KMS-11 (cell line): ENCODE data around the gene TACC3.

Experiments used
- H2AFZ ChIP-seq: fragments of 200-600 bp; sonication (generic); 2 replicates; pipeline ENCODE4 v1.6.1; 2016; ENCODE audit warnings: antibody characterized with exemption, mixed run types, low read depth
- H3K27ac ChIP-seq: fragments of 200-600 bp; sonication (generic); 2 replicates; pipeline ENCODE4 v1.6.1; 2016; ENCODE audit warnings: mild to moderate bottlenecking, mixed run types
- H3K27me3 ChIP-seq: fragments of 200-600 bp; sonication (generic); 2 replicates; pipeline ENCODE4 v1.6.1; 2017; ENCODE audit warnings: mild to moderate bottlenecking, low read depth, mixed run types, moderate library complexity; ENCODE audit not compliant: insufficient read depth
- H3K36me3 ChIP-seq: fragments of 200-600 bp; sonication (generic); 2 replicates; pipeline ENCODE4 v1.6.1; 2017; ENCODE audit warnings: mild to moderate bottlenecking, mixed run types; ENCODE audit not compliant: insufficient read depth
- H3K4me1 ChIP-seq: fragments of 200-600 bp; sonication (generic); 2 replicates; pipeline ENCODE4 v1.6.1; 2016; ENCODE audit warnings: mild to moderate bottlenecking, low read depth, mixed run types; ENCODE audit not compliant: poor library complexity, severe bottlenecking
- H3K4me2 ChIP-seq: fragments of 200-600 bp; sonication (generic); 2 replicates; pipeline ENCODE4 v1.7.0; 2016; ENCODE audit warnings: mild to moderate bottlenecking, mixed run types
- H3K4me3 ChIP-seq: fragments of 200-600 bp; sonication (generic); IDR thresholded peaks from 2 replicates; pipeline ENCODE4 v1.6.1; 2017; ENCODE audit warnings: low read depth, low read length, mixed read lengths; ENCODE audit not compliant: insufficient read depth
- H3K79me2 ChIP-seq: fragments of 200-600 bp; sonication (generic); 2 replicates; pipeline ENCODE4 v1.6.1; 2016; ENCODE audit warnings: low read depth, mixed run types; ENCODE audit not compliant: insufficient read depth
- H3K9ac ChIP-seq: fragments of 200-600 bp; sonication (generic); 2 replicates; pipeline ENCODE4 v1.6.1; 2016; ENCODE audit warnings: mild to moderate bottlenecking, mixed run types
- H4K20me1 ChIP-seq: fragments of 200-600 bp; sonication (generic); 2 replicates; pipeline ENCODE4 v1.6.1; 2016; ENCODE audit warnings: mild to moderate bottlenecking, mixed run types; ENCODE audit not compliant: insufficient read depth
- TF ChIP-seq, protein P1 (sequence below): fragments of 200-600 bp; sonication (generic); conservative IDR thresholded peaks from 2 replicates; pipeline ENCODE4 v1.6.1; 2017; ENCODE audit warnings: low read depth, mild to moderate bottlenecking, antibody characterized with exemption, low read length, moderate library complexity, mixed read lengths

Gene TACC3

DNA sequence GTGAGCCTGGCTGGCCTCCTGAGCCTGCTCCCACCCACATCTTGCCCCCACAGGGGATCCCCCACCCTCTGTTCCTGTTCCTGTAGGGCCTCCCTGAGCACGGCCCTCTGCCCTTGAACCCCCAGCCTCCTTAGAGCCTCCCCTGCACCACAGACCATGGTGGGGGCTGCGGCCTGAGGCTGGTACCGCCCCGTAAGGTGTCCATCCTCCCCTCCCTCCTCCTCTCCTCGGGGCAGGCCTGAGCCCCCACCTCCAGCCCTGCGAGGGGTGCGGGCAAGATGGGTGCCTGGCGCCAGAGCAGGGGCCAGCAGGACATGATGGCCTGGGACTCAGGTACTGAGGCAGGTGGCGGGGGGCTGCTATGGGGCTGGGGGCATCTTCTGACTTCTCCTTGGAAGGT lies 43.3 kb downstream of the TACC3 start:
- H3K4me2 ChIP-seq = no peak overlapping the region
- H2AFZ ChIP-seq = no peak overlapping the region
- H3K27ac ChIP-seq = no peak overlapping the region
- H3K36me3 ChIP-seq = no peaks in the 10 kb centered on the region
- H3K4me1 ChIP-seq = no peaks in the 10 kb centered on the region
- H3K9ac ChIP-seq = no peak overlapping the region
- TF ChIP-seq, protein P1, sequence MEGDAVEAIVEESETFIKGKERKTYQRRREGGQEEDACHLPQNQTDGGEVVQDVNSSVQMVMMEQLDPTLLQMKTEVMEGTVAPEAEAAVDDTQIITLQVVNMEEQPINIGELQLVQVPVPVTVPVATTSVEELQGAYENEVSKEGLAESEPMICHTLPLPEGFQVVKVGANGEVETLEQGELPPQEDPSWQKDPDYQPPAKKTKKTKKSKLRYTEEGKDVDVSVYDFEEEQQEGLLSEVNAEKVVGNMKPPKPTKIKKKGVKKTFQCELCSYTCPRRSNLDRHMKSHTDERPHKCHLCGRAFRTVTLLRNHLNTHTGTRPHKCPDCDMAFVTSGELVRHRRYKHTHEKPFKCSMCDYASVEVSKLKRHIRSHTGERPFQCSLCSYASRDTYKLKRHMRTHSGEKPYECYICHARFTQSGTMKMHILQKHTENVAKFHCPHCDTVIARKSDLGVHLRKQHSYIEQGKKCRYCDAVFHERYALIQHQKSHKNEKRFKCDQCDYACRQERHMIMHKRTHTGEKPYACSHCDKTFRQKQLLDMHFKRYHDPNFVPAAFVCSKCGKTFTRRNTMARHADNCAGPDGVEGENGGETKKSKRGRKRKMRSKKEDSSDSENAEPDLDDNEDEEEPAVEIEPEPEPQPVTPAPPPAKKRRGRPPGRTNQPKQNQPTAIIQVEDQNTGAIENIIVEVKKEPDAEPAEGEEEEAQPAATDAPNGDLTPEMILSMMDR = no peak
- H3K4me3 ChIP-seq = no peak overlapping the region
- H3K79me2 ChIP-seq = no peaks in the 10 kb centered on the region
- H3K27me3 ChIP-seq = peaks cover 6% of the 10 kb centered on the region; the same call in 1 of the 2 replicates
- H4K20me1 ChIP-seq = no peaks in the 10 kb centered on the region

DNA sequence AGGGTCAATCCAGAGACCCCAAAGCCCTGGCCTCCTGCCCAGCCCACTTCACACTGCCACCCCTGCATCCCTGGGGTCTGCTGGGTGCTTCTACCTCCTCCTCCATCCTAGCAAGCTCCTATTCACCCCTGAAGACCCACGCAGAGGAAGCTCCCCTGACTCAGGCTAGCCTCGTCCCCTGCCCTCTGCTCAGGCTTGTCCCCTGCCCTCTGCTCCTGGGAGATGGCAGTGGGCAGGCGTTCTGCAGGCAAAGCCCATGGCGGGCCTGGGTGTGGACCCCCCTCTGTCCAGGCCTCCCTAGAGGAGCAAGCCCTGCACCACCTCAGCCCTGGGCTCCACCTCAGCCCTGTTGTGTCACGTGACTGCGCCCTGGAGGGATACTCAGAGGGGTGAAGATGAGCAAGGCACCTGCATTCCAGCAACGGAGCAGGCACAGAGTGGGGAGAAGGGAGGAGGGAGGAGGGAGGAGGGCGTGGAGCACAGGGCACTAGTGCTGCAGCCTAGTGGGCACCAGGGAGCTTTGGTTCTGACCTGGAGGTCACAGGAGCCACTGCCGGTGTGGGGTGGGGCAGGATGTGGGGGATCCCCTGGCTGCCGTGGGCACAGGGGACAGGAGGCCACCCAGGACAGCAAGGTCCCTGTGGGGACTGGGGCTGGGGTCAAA lies 44.2 kb downstream of the TACC3 start:
- no peak overlapping the region for H3K4me2 ChIP-seq
- TF ChIP-seq, protein P1 = no peak
- no peak overlapping the region for H3K27ac ChIP-seq

DNA sequence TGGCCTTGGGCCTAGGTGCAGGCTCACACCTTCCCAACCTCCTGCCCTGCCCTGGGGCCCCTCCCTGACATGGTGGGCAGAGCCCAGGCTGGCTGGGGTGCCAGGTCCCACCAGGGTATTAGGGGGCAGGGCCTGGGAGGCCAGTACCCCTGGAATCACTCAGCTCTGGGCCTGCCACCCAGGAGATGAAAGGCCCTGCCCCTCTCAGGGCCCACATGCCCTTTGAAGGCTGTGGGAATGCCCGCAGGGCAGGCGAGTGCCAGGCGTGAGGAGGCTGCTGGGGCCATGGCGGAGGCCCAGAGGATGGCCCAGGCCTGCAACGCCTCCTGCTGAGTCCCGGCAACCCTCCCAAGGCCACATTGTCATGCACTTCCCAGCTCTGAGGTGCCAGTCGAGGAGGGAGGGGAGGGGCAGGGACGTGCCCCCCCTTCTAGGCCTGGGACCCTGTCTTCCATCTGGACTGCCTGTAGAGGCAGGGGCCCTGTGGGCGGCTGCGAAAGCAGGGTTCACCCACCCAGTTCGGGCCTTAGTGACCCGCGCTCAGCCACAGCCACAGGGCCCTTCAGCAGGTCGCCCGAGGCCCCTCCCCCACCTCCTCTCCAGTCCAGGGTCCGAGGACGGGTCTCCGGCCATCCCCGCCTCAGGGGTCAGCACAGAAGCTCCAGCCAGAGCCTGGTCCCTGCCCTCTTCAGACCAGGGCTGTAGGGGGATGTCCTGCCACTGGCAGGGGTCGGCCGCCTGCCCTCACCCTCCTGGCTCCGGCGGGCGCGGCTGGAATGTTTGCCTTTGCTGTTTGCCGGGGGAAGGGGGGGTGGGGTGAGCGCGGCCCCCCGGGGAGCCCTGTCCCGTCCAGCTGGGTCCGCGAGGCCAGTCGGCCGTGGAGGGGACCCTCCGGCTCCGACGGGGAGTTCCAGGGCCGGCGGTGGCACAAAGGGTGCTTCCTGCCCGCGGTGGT lies 45.1 kb downstream of the TACC3 start:
- Histone ChIP-seq H3K4me1 (no peaks in the 10 kb centered on the region), H3K27me3 (peaks cover 6% of the 10 kb centered on the region; the same call in 1 of the 2 replicates), H3K79me2 (no peaks in the 10 kb centered on the region), H2AFZ (no peak overlapping the region), H4K20me1 (no peaks in the 10 kb centered on the region), H3K36me3 (no peaks in the 10 kb centered on the region), H3K9ac (no peak overlapping the region), H3K4me3 (no peak overlapping the region), H3K4me2 (no peak overlapping the region), H3K27ac (no peak overlapping the region)
- TF ChIP-seq, protein P1 = no peak

More for the DNA sequence above, 44.2 kb downstream of the TACC3 start:
- Histone ChIP-seq H3K36me3 (no peaks in the 10 kb centered on the region), H3K79me2 (no peaks in the 10 kb centered on the region), H2AFZ (no peak overlapping the region), H3K27me3 (peaks cover 6% of the 10 kb centered on the region; the same call in 1 of the 2 replicates), H3K4me3 (no peak overlapping the region), H3K4me1 (no peaks in the 10 kb centered on the region), H4K20me1 (no peaks in the 10 kb centered on the region), H3K9ac (no peak overlapping the region)

DNA sequence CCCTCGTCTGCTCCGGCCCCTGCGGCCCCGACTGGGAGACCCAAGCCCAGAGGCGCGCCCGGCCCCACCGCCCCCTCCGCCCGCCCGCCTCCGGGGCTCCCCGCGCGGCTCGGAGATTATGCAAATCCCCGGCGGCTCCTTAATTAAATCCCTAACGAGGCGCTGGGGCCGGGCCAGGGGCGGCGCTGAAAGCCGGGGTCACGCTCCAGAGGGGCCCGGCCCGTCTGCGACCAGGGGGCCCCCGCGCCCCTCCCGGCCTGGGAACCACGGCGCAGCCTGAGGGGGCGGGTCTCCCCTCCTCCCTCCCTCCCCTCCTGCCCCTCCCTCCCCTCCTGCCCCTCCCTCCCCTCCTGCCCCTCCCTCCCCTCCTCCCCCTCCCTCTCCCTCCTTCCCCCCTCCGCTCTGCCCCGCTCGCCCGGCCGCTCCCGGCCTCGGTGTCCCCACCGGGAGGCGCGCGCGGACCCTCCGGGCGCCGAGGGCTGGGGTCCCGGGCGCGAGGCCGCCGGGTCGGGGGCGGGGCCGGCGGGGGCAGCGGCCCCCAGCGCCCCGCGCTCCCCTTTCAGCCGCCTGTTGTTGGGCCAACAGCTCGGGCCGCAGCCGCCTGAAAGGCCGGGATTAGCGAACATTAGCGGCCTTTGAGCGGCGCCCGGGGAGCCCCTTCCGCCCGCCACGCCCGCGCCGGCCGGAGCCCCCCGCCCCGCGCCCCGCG lies 45.9 kb downstream of the TACC3 start:
- Histone ChIP-seq H3K27me3 (peaks cover 6% of the 10 kb centered on the region; the same call in 1 of the 2 replicates), H3K4me3 (no peak overlapping the region), H3K4me2 (no peak overlapping the region), H4K20me1 (no peaks in the 10 kb centered on the region), H2AFZ (no peak overlapping the region), H3K36me3 (no peaks in the 10 kb centered on the region), H3K9ac (no peak overlapping the region), H3K27ac (no peak overlapping the region), H3K79me2 (no peaks in the 10 kb centered on the region), H3K4me1 (peaks cover 4% of the 10 kb centered on the region)
- TF ChIP-seq, protein P1 = no peak
